ENCODE measurements around the gene TPPP.
"Not testable (repeated sequence)": the region's sequence is repeated elsewhere in the genome, so short reads cannot be mapped to it uniquely, and the experiment has no call there.

Gene TPPP

GRCh38 chr5:692529-693041 lies 567 bp downstream of the TPPP start:
- DNase-seq = not testable (repeated sequence)

GRCh38 chr5:691817-692528 lies 1.2 kb downstream of the TPPP start:
- DNase-seq = no peak

- not testable (repeated sequence) for DNase-seq
Observed at GRCh38 chr5:691049-691448, 2.1 kb downstream of the TPPP start.

- DNase-seq = not testable (repeated sequence)
Observed at GRCh38 chr5:690293-690692, 2.9 kb downstream of the TPPP start.

- not testable (repeated sequence) for DNase-seq
Observed at GRCh38 chr5:688348-689010, 4.7 kb downstream of the TPPP start.

- not testable (repeated sequence) for DNase-seq
Observed at GRCh38 chr5:686936-687335, 6.2 kb downstream of the TPPP start.

GRCh38 chr5:686172-686523 lies 7.0 kb downstream of the TPPP start:
- not testable (repeated sequence) for DNase-seq

GRCh38 chr5:685262-686171 lies 7.6 kb downstream of the TPPP start:
- no peak for DNase-seq

GRCh38 chr5:684751-685216 lies 8.4 kb downstream of the TPPP start:
- no peak for DNase-seq

GRCh38 chr5:683551-684481 lies 9.3 kb downstream of the TPPP start:
- no peak for DNase-seq

- not testable (repeated sequence) for DNase-seq
Observed at GRCh38 chr5:682651-683358, 10.3 kb downstream of the TPPP start.

GRCh38 chr5:682216-682615 lies 10.9 kb downstream of the TPPP start:
- DNase-seq = not testable (repeated sequence)

- DNase-seq = not testable (repeated sequence)
Observed at GRCh38 chr5:681317-682191, 11.6 kb downstream of the TPPP start.

GRCh38 chr5:680836-681235 lies 12.3 kb downstream of the TPPP start:
- not testable (repeated sequence) for DNase-seq

- DNase-seq = not testable (repeated sequence)
Observed at GRCh38 chr5:680118-680795, 12.9 kb downstream of the TPPP start.

GRCh38 chr5:679166-679895 lies 13.8 kb downstream of the TPPP start:
- not testable (repeated sequence) for DNase-seq

- DNase-seq = not testable (repeated sequence)
Observed at GRCh38 chr5:678521-678920, 14.6 kb downstream of the TPPP start.

All from effector CD8-positive, alpha-beta T cell (primary cell).